Measurements from ENCODE around the gene MTF1. TPM values are rescaled to one million over a fixed set of nuclear protein-coding genes. Genes with fewer than 3 reads are reported as not detected.

MTF1 gene
- total and polyA plus RNA-seq, 4 donors = 2.6 to 23.3 (median 10.8) TPM

DNA sequence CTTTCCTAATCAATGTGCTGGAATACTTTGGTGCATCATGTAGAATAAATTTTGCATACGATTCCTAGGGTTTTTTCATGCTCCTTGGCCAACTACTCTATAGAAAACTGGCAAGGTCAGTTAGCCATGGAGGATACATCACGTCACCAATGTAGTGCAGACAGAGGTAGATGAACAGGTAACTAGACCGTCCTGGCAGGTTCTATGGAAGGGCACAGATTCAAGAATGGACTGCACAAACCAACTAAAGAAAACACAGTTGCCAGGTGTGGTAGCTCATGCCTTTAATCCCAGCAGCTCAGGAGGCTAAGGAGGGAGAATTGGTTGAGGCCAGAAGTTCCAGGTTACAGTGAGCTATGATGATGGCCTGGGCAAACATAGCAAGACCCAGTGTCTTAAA lies 9.9 kb downstream of the MTF1 start:
- Histone ChIP-seq H3K9me3 (ENCODE audit: control insufficient read depth in 4 of 4, insufficient read depth in 3 of 4, low read length in 3 of 4) (no peaks in the 10 kb centered on the region), H3K27ac (ENCODE audit: low read depth in 1 of 2, low read length in 1 of 2) (no peak overlapping the region), H3K4me1 (ENCODE audit: control insufficient read depth in 5 of 5, insufficient read depth in 5 of 5, low read length in 5 of 5) (peaks cover 3 to 20% (median 11%) of the 10 kb centered on the region in 5 donors), H3K4me3 (no peak overlapping the region), H3K9ac (ENCODE audit: insufficient read depth in 1 of 2, low read length in 2 of 2) (no peak overlapping the region), H3K27me3 (ENCODE audit: control insufficient read depth in 3 of 3, insufficient read depth in 3 of 3, low read length in 2 of 3) (no peaks in the 10 kb centered on the region), H3K36me3 (ENCODE audit: control insufficient read depth in 4 of 4, insufficient read depth in 4 of 4, low read length in 4 of 4) (peaks cover 3 to 8% (median 4%) of the 10 kb centered on the region in 4 donors)
- no peak for ATAC-seq (ENCODE audit: insufficient read depth, low FRiP score)
- TF ChIP-seq, protein P1, sequence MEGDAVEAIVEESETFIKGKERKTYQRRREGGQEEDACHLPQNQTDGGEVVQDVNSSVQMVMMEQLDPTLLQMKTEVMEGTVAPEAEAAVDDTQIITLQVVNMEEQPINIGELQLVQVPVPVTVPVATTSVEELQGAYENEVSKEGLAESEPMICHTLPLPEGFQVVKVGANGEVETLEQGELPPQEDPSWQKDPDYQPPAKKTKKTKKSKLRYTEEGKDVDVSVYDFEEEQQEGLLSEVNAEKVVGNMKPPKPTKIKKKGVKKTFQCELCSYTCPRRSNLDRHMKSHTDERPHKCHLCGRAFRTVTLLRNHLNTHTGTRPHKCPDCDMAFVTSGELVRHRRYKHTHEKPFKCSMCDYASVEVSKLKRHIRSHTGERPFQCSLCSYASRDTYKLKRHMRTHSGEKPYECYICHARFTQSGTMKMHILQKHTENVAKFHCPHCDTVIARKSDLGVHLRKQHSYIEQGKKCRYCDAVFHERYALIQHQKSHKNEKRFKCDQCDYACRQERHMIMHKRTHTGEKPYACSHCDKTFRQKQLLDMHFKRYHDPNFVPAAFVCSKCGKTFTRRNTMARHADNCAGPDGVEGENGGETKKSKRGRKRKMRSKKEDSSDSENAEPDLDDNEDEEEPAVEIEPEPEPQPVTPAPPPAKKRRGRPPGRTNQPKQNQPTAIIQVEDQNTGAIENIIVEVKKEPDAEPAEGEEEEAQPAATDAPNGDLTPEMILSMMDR (IDR thresholded peaks at IDR 0.05; ENCODE audit: control extremely low read depth, extremely low read depth) = no peak
- no peak for DNase-seq
- WGBS, 2 donors = 94 to 96% methylated on average over 3 of the region's 3 CpGs

DNA sequence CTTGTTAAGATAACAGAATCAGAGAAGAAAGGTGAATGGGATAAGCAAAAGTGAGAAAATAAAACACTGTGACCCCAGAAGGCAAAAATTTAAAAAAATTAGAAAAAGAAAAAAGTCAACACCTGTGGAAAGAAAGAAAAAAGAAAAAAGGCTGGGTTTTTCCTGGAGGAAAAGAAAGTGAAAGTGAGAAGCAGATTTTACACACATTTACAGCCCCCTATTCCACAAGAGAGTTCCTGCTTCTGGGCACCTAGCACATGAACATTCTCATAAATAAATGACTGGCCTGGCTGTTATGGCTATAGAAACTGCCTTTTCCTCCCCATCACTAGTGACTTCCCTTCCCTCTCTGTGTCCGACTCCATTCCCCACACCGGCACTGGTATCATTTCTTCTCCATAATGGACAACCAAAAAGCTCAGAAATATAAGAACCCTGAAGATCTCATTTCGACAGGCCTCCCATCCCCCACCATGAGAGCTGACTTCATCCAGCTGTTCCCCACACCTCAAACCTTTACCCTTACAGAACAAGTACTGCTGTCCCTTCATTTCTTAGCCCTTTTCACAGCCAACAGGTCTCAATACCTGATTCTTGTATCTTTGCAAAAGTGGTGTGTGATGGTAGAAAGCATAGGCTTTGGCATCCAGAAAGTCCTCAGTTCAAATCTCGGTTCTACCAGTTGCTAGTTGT lies 12.6 kb downstream of the MTF1 start:
- 31 to 70% methylated on average over 4 of the region's 4 CpGs for WGBS, 2 donors
- no peak overlapping the region for H3K4me3 ChIP-seq
- no peaks in the 10 kb centered on the region for H3K27me3 ChIP-seq (ENCODE audit: control insufficient read depth in 3 of 3, insufficient read depth in 3 of 3, low read length in 2 of 3)
- TF ChIP-seq, protein P1 (IDR thresholded peaks at IDR 0.05; ENCODE audit: control extremely low read depth, extremely low read depth) = no peak
- H3K9ac ChIP-seq (ENCODE audit: insufficient read depth in 1 of 2, low read length in 2 of 2) = no peak overlapping the region
- no peak overlapping the region for H3K27ac ChIP-seq (ENCODE audit: low read depth in 1 of 2, low read length in 1 of 2)
- H3K9me3 ChIP-seq (ENCODE audit: control insufficient read depth in 4 of 4, insufficient read depth in 3 of 4, low read length in 3 of 4) = no peaks in the 10 kb centered on the region
- peaks cover 2 to 8% (median 3%) of the 10 kb centered on the region in 4 donors for H3K36me3 ChIP-seq (ENCODE audit: control insufficient read depth in 4 of 4, insufficient read depth in 4 of 4, low read length in 4 of 4)
- H3K4me1 ChIP-seq (ENCODE audit: control insufficient read depth in 5 of 5, insufficient read depth in 5 of 5, low read length in 5 of 5) = peaks cover 4 to 14% (median 11%) of the 10 kb centered on the region in 5 donors
- ATAC-seq (ENCODE audit: insufficient read depth, low FRiP score) = no peak
- no peak for DNase-seq

DNA sequence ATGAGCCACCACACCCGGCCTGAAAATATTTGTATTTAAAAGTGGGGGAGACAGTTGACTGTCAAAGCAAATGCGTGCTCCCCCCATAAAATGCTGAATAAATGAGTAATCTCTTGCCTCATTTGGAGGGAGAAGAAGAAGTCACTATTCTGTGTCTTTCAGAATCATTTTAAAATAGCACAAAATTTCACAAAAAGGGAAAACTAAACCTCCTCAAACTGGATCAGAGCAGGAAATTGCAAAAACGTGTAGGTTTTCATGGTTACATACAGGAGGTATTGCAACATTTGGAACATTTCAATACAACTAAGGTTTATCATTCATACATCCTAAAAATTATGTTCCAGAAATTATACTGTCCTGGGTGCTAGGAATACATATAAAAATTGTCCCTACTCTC lies 13.6 kb downstream of the MTF1 start:
- Histone ChIP-seq H3K36me3 (ENCODE audit: control insufficient read depth in 4 of 4, insufficient read depth in 4 of 4, low read length in 4 of 4) (peaks cover 2 to 9% (median 6%) of the 10 kb centered on the region in 4 donors), H3K9ac (ENCODE audit: insufficient read depth in 1 of 2, low read length in 2 of 2) (no peak overlapping the region), H3K4me1 (ENCODE audit: control insufficient read depth in 5 of 5, insufficient read depth in 5 of 5, low read length in 5 of 5) (peaks cover 4 to 8% (median 5%) of the 10 kb centered on the region in 5 donors), H3K27ac (ENCODE audit: low read depth in 1 of 2, low read length in 1 of 2) (no peak overlapping the region), H3K27me3 (ENCODE audit: control insufficient read depth in 3 of 3, insufficient read depth in 3 of 3, low read length in 2 of 3) (no peaks in the 10 kb centered on the region), H3K9me3 (ENCODE audit: control insufficient read depth in 4 of 4, insufficient read depth in 3 of 4, low read length in 3 of 4) (no peaks in the 10 kb centered on the region), H3K4me3 (no peak overlapping the region)
- 20 to 55% methylated on average over 3 of the region's 3 CpGs for WGBS, 2 donors
- ATAC-seq (ENCODE audit: insufficient read depth, low FRiP score) = no peak
- DNase-seq = no peak
- TF ChIP-seq, protein P1 (IDR thresholded peaks at IDR 0.05; ENCODE audit: control extremely low read depth, extremely low read depth) = no peak

Data from lung (tissue), 12 donors.